HG03460 (cell line): ENCODE data around the gene CEP131.

Experiments used
- ATAC-seq: cut with Tn5 transposase; IDR thresholded peaks from one replicate; pipeline ENCODE4 v1.9.1; 2021; ENCODE audit not compliant: unreplicated experiment

The CEP131 gene

DNA sequence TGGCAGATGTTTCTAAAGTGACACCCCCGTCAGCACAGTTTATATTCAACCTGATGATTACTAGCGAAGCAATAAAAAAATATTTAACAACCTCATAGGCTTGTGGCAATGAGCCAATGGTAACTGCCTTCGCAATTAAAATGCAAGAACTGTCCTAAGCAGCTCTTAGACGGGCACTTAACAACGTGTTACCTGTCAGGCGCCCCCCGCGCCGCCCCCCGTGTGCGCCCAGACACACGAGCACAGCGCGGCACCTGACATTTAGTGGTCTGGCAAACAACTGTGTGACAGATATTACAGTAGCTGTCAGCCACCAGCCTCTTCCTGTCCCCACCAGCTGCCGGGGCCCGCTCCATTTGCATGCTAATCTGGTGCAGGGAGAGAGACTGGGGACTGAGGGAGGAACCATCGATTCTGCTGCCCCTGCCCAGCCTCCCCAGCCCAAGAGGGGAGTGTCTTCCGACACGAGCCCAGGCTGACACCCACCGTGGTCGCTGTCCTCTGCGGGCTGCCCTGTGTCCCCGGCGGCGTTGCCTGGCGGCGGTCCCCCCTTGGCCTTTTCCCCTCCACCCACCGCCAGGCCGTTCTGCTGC is 29.0 kb upstream of the CEP131 start:
- no peak for ATAC-seq

DNA sequence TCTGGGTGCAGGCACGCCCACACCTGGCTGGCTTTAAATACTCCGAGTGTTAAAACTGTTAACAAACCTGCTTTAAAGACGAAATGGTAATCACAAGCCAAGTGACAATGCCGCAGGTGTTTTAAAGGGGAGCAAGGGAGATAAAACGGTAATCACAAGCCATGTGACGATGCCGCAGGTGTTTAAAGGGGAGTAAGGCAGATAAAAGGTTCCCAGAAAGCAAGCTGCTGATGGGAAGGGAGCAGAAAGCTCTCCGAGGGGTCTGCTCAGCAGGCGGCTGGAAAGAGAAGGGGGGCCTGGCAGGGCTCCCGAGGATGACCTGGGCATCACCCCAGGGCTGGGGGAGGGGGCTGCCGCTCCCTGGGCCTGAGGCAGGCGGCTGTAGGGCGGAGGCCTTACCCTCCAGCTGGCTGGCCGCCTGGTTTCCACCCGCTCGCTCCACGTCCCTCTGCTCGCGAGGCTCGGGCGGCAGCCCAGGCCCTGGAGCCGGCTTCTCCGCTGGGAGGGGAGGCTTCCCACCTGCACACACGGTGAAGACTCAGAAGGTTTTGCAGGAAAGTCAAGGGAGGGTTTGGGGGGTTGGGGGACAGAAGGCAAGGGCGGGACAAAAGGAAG is 28.4 kb upstream of the CEP131 start:
- ATAC-seq, result no peak

DNA sequence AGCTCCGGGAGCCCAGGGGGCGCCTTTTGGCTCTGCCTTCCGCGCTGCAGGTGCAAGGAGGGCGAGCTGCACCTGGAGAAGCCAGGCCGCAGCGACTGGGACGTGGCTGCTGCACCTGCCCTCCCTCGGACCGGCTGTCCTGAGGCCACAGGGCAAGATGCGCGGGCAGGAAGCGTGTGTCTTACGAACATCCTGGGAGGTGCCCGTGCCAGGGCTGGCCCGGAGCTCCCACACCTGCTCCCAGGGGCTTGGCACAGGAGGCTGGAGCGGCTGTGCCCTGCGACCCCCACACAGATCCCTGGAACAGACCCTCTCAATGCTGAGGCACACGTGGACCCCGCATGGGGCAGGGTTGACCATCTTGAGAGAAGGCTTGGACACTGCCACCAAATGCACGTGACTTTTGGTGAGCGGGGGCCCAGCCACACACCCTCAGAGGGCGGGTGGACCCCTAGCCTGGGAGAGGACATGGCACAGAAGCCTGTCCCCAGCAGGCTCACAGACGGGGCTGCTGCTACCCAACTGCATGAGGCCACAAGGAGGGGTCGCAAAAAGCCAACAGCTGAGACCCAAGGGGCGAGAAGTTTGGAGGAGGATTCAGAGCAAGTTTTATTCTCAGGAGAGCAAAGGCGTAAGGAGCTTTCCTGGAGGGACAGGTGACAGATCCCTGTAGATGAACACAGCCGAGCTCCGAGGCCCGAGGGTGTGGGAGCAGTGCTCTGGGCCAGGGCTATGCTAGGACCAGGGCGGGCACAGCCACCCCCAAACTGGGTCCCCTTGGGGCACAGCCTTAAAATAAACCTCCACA is 27.7 kb upstream of the CEP131 start:
- ATAC-seq, result no peak

DNA sequence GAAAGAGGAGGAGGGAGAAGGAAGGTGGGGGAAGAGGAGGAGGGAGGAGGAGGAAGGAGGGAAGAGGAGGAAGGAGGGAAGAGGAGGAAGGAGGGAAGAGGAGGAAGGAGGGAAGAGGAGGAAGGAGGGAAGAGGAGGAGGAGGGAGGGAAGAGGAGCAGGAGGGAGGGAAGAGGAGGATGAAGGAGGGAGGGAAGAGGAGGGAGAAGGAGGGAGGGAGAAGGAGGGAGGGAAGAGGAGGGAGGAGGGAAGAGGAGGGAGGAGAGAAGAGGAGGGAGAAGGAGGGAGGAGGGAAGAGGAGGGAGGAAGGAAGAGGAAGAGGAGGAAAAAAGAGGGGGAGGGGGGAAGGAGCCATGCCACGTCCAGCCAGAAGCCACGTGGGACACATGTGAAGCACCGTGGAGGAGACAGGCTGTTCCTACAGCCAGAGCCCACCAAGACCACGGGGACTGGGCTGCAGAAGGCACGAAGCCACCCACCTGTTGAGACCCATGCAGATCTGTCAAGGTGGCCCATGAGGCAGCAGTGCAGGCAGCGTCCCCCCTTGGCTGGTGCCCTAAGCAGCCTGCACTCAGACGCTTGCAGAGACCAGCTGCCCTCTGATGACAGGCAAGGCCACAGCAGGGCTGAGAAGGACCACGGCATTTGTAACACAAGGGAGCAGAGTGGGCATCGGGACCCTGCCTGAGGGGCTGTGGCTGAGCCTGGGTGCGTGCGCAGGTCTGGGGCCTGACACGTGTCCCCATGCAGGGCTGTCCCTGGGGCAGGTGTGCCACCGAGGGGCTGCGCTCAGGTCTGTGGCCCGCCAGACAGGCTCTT is 26.7 kb upstream of the CEP131 start:
- no peak for ATAC-seq

DNA sequence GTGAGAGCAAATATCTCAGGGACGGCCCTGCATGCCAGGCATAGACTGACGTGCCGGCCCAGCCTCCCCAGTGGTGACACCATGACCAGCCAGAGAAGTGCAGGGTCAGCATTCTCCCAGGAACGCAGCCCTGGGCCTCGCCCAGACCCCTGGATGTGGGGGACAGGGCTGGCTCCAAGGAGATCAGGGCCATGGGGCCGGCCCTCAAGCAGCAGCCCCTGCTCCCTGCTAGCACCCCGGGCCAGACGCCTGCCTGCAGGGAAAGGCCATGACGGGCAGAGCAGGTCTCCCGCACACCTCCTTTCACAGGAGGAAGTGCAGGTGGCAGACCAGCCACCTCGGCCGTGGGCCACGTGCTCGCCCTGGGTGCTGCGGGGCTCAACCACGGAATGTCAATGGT is 25.9 kb upstream of the CEP131 start:
- ATAC-seq, result no peak

DNA sequence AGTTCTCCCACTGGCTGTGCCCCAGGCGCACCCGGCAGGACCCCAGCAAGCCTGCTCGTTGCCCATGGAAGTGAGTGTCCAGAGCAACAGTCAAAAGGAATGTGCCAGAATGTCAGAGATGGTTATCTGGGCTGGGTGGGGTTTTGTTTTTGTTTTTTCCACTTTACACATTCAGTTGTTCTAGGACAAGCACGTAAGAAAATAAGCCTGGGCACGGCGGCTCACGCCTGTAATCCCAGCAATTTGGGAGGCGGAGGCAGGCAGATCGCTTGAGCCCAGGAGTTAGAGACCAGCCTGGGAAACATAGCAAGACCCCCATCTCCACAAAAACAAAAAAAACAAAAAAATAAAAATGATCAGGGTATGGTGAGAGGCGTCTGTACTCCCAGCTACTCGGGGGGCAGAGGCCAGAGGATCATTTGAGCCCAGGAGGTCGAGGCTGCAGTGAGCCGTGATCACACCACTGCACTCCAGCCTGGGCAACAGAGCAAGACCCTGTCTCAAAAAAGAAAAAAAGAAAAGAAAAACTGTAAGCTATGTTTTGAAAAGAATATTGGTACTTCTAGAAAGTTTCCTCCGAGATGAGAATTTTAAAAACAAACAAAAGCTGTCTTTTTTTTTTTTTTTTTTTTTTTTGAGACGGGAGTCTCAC is 24.7 kb upstream of the CEP131 start:
- ATAC-seq, result no peak

DNA sequence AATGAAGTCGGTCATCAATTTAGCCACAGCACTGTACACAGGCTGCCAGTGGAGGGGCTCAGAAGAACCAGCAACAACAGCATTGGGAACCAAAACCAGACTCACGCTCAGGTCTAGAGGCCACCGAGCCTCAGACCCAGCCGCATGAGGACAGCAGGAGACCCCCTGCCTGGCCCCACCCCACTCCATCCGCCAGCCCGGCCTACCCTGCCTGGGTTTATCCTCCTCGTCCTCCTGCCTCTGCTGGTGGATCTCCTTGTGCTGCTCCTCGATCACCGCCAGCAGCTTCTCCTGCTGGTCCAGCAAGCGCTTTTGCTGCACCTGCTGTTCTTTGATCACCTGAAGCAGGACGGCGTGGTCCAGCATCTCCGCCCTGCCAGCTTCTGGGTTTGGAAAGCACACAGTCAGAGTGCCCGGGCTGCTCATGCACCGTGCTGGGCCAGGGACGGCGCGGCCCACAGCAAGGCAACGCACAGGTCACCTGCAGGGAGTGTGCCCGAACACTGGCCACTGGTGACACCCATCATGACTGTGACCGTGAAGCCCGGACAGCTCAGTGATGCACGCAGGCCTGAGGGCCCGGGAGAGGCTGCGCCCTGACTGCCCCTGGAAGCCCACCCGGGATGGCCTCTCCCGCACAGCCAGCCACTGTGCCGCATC is 24.0 kb upstream of the CEP131 start:
- no peak for ATAC-seq

DNA sequence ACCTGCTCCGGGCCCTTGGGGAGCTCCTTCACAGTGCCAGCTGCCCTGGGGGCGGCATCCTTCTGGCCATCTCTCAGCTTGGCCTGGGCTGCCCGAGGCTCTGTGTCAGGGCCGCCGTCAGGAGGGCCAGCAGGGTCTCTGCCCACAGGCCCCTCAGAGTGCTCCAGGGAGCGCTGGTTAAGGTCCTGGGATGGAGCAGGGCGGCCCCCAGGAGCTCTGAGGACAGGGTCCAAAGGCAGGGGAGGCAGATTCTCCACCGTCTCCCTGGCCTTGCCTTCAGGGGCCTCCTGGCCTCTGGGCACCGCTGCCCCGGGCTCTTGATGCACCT is 23.5 kb upstream of the CEP131 start:
- ATAC-seq, result no peak

DNA sequence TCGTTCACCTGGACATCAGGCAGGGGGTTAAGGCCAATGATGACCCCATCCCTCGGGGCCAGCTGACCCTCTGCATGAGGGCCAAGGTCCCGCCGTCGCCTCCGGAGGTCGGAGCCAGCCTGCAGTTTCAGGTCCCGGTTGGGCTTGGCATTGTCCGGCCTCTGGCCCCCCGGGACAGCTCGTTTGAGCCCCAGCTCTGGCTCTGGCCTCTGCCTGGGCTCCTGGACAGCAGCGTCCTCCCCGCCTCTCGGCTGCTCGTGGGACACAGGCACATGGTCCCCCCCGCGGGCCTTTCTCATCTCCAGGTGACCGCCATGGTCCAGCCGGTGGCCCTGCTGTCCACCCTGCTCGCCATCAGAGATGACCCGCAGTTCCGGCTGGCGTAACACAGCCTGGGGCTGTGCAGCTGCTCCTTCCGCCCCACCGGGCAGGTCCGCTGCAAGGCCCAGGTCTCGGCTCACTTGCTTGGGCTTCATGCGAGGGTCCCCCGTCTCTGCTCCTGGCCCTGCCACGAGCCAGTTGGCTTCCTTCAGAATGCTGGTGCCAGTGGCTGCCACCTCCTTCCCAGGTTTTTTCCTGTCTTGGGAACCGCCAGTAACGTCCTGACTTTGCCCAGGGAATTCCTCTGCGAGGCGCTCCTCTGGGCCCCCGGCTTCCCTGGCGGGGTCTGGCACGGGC is 23.0 kb upstream of the CEP131 start:
- no peak for ATAC-seq

DNA sequence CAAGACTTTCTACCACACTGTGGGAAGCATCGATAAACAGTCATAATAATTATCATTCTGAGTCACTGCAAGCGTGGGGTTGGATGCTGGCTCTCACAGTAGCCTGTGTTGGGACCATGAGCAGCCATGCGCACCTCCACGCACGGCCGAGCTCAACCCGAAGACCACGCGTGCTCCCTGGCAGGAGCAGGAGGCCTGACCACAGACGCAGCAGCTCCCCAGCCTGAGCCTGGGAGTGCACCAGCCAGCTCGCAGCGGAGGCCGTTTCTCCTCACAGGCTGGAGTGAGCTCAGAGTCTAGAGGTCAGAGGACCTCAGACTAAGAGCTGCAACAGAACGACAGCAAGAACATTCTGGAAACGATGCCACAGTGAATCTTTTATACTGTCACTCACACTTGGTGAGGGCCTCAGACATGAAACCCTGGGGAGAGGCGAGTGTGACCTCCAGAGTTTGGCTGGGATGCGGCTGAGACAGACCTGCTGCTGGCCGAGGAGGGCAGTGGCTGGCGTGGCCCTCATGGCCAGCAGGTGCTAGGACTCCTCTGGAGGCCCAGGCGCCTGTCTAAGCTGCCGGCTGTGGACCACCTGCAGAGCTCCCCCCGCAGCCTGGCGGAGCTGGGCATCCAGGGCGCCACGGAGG is 22.4 kb upstream of the CEP131 start:
- no peak for ATAC-seq

DNA sequence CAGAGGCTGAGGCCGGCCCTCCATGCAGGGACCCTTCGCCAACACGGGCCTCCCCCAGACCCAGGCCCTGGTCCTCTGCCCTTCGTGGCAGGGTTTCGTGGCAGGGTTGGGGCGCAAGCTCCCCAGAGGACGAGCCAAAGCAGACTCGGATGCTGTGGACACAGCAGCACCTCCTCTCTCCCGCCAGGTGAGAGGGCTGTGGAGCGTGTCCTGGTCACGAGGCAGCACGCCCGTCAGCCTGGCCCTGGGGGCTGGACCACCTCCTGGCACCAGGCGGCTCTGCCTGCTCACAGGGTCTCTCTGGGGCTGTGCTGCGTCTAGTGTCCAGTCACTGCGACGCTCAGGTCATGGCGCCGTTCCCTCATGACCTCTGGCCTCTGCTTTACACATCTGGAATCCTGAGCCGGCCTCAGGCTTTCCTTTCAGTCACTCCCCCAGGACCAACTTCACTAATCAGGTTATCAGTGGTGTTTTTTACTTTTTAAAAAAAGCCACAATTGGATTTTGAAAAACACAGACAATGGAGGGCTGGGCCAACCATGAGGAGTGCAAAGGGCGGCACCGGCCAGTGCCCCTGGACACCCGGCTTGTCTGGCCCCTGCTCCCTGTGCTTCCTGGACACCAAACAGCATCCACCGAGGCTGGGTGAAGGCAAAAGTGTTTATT is 21.7 kb upstream of the CEP131 start:
- ATAC-seq, result no peak

DNA sequence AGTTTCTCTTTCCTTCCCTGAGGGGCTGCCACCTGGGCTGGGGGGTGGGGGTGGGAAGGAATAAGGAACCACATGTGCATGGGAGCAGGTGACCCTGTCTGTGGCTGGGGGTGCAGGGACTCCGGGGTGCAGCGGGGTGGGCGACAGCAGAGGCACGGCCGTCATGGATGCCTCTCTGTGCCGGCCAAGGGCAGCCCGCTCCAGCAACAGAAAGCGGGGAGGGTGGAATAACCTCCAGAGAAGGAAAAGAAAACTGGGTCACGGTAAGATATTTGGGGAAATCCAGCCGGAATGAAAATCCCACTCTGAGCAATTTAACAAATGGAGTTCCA is 20.5 kb upstream of the CEP131 start:
- ATAC-seq, result no peak

DNA sequence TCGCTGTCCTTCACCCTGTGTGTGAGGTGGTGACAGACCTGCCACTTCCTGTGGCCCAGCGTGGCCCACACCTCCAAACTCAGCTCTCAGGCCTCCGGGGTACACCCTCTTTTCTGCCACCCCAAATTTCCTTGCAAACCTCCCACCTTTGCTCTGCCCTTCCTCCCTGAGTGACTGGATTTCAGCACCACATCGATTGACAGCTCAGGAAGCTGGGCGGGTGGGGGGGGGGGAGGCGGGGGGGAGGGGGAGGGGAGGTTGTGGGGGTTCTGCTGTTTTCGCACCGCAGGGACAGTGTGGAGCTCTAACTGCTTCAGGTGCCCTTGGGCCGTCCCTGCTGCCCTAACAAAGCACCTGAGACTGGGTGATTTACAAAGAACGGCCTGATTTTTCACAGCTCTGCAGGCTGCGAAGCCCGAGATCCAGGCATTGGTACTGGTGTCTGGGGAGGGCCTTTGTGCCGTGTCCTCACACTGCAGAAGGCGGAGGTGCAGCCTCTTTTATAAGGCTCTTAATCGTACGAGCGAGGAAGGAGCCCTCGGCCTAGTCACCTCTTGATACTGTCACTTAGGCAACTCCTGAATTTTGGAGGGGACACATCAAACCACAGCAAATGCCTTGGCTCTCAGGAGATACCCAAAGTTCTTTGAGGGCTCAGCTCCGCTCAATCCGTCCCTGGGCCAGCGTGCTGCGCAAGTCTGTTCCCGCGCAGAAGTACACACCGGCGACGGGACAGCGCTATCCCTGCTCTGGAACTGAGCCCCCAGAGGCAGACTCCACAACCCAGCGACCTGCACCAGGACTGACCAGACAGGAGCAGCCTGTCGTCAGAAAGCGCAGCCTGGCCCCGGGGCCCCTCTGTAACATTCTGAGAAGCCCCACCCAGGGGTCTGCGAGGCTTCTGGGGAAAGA is 19.9 kb upstream of the CEP131 start:
- ATAC-seq, result no peak

DNA sequence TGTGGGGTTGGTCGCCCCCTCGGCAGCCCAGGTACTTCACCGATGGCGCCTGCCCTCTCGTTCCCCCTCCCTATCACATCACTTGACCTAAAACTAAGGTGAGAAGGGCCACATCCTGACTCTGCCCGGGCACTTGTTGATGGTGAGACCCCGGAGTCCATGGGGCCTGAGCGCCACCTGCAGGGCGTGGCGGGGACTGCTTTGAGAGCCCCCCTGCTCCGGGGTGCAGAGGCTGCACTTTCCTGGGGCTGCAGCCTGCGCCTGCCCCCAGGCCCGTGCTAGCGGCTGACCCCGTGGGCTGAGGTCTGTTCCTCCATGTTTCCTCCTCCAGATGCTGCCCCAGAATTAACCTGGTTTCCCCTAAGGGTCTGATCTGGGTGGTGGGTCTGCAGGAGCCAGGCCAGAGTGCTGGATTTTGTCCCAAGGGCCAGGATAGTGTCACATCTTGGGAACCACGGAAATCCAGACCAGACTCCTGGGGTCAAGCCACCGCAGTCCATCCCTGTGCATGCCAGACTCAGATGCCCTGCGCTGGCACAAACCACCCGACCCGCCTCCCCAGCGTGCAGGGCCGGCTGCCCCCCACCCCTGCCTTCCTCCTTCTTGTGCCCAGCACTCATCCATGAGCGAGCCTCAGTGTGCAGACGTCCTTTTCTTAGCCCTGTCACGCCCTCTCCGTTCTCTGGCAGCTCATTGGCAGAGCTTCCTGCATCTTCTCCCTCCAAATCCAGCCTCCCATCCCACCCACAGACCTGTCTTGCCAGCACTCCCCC is 19.1 kb upstream of the CEP131 start:
- no peak for ATAC-seq

DNA sequence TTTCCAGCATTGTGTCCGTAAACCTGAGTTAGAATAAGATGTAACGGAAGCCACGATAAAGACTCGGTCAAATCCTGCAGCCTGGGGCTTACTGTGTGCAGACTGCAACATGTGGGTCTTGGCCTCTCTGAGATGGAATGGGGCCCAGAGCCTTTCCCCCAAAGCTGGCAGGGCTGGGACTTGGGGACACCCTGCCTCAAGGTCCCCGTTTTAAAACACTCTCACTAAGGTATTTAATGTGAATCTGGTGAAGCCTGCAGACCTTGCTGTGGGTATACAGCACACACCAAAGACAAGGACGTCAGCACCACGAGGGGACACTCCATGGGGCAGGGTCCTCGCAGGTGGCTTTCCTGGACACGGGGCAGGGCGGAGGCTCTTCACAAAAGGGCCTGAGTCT is 18.4 kb upstream of the CEP131 start:
- no peak for ATAC-seq

DNA sequence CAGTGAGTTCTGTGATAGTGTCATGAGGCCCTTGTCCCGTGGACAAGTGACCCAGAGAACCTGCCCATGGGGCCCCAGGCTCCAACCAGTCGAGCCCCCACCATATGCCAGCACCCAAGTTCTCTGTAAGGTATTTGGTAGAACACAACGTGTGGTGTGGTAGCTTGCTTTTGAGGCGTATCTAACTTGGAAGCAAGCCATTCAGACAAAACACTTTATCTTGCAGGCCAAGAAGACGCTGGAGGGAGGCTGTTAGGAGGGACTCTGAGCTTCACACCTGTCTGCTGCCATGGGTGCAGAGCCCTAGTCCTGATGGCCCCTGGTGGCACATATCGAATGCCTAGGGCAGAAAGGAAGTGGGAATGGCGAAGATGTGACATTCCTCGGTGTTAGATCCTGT is 18.0 kb upstream of the CEP131 start:
- no peak for ATAC-seq

DNA sequence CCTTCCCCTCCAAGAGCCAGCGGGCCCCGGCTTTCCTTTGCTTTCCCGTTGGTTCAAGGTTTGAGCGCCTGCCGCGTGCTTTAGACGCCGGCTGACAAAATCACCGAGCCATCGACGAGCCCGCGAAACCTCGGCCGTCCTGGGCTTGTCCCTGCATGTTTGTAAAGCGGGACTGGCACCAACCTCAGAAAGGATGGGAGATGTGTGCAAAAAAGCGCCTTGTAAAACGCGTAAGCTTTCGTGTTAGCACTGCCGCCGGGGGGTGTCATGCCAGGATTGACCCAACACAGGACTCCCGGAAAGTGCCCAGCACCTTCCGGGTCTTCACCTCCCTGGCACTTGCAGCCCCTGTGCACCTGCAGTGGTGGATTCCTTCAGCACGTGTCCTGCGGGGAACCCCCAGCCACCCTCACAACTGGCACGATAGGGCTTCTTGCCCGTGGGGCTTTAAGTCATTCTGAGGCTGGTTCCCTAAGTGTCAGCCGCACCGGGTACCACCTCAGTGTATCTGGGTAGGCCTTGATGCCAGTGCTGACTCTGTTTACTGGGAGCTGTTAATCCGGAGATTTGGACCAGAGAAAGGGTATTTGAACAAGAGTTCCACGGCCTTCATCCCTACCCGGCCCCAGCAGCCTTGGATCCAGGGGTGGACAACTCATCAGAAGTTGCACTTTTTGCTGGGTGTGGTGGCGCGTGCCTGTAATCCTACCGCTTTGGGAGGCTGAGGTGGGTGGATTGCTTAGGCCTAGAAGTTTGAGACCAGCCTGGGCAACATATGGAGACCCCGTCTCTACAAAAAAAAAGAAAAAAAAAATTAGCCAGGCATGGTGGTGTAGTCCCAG is 17.2 kb upstream of the CEP131 start:
- ATAC-seq, result no peak
